BLaER1 (cell line): Measurements from ENCODE around the gene MRPS35.
A peak's percentile ranks its signal among the peaks of the same experiment; 100 is the strongest.

Source experiments
- H3K27ac ChIP-seq: shearing (Covaris generic); formaldehyde crosslinking; 2 replicates; pipeline ENCODE4 v1.8.1; 2022
- H3K27me3 ChIP-seq: shearing (Covaris generic); formaldehyde crosslinking; 2 replicates; pipeline ENCODE4 v1.8.1; 2022
- H3K36me3 ChIP-seq: shearing (Covaris generic); formaldehyde crosslinking; 2 replicates; pipeline ENCODE4 v1.8.1; 2022
- H3K4me1 ChIP-seq: shearing (Covaris generic); formaldehyde crosslinking; 2 replicates; pipeline ENCODE4 v1.8.1; 2022
- H3K4me2 ChIP-seq: shearing (Covaris generic); formaldehyde crosslinking; 2 replicates; pipeline ENCODE4 v1.8.1; 2022
- H3K4me3 ChIP-seq: shearing (Covaris generic); formaldehyde crosslinking; 2 replicates; pipeline ENCODE4 v1.8.1; 2022
- H3K9ac ChIP-seq: shearing (Covaris generic); formaldehyde crosslinking; 2 replicates; pipeline ENCODE4 v1.8.1; 2022
- H3K9me3 ChIP-seq: shearing (Covaris generic); formaldehyde crosslinking; 2 replicates; pipeline ENCODE4 v1.8.1; 2022
- H4K20me1 ChIP-seq: shearing (Covaris generic); formaldehyde crosslinking; 2 replicates; pipeline ENCODE4 v1.8.1; 2022
- Cebpa-rat ChIP-seq: shearing (Covaris generic); IDR thresholded peaks from 2 replicates; pipeline ENCODE4 v1.8.1; 2022

The MRPS35 gene

DNA sequence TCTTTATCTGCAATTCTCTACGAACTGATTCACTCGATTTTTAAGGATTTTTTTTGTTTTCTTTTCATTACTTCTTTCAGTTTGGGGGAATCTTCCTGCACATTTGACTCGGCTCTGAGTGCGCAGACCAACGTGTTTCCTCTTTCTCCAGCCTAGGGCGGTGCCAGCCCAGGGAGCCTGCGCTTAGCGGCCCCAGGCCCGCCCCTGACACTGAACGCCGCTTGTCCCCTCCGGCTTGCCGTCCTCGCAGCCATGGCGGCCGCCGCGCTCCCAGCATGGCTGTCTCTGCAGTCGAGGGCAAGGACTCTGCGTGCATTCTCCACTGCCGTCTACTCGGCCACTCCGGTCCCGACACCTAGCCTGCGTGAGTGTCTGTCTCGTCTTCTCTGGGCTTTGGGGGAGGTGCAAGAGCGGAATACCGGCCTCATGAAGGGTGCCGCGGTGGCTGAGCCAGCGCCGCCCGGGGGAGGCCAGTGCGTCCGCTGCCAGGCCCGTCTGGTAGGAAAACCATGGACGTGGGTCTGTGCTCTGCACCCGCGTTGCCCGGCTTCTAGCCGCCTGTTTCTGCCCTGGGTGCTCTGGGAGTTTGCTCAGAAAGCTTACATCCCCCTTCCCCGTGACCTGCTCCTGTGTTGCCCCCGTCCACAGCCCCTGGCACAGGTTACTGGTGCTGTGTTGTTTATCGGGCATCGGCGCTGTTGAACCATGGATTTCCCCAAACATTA, at the start of gene MRPS35:
TSS of gene MRPS35 (plus strand) at position 241 of the 725 bp plus-strand sequence. CDS start at position 253, 12 bp downstream.
- peak within 1 kb of the TSS; percentile 80 for H3K4me2 ChIP-seq
- H3K27me3 ChIP-seq = no peaks in the 10 kb centered on the region
- H3K9ac ChIP-seq = peak within 1 kb of the TSS; percentile 88
- H3K9me3 ChIP-seq = no peaks in the 10 kb centered on the region
- peaks cover 21% of the 10 kb centered on the region for H3K4me1 ChIP-seq
- H3K36me3 ChIP-seq = peaks cover 34% of the 10 kb centered on the region
- peak within 1 kb of the TSS; percentile 86 for H3K27ac ChIP-seq
- peak within 1 kb of the TSS; percentile 81 for H3K4me3 ChIP-seq
- no peak for TF ChIP-seq Cebpa-rat
- H4K20me1 ChIP-seq = peaks cover 41% of the 10 kb centered on the region

DNA sequence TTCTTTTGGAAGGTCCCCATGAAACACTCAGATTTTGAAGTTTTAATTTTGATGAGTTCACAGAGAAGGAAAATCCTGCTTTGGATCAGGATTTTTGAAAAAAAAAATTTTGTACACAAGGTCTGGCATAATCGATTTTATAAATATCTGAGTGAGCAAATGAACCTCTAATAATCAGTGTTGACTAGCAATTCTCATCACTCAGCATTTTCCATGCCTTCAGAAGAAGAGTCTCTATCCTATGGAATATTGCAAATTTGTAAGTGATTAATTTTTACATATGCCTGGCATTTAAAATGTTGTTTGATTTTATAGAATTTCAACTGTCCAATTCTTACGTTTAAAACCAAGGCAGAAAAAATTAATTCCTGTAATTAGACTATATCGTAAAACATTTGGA, 44.9 kb upstream of the MRPS35 start:
- H4K20me1 ChIP-seq = no peaks in the 10 kb centered on the region
- H3K9ac ChIP-seq = no peak overlapping the region
- no peak overlapping the region for H3K4me2 ChIP-seq
- no peak overlapping the region for H3K4me3 ChIP-seq
- H3K27me3 ChIP-seq = no peaks in the 10 kb centered on the region
- H3K9me3 ChIP-seq = no peaks in the 10 kb centered on the region
- H3K4me1 ChIP-seq = no peaks in the 10 kb centered on the region
- no peak for TF ChIP-seq Cebpa-rat
- H3K36me3 ChIP-seq = peaks cover 74% of the 10 kb centered on the region
- no peak overlapping the region for H3K27ac ChIP-seq

DNA sequence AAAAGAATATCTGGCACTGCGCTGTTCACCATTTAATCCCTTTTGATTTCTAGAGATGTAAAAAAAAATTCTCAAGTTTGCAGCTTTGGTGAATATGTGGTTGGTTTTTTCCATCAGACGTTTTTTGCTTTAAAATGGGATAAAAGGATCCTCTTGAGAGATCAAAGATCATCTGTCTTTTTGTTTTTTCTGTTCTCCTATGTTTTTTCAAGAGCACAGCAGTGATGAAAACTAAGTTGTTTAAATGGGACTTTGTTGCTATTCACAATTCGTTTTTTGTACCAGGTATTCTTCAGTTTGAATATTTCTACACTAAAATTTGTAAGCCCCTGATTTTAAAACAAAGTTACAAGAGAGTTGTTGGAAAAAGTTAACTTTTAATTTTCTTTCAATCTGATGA, 44.1 kb upstream of the MRPS35 start:
- no peak overlapping the region for H3K9ac ChIP-seq
- H3K27ac ChIP-seq = no peak overlapping the region

DNA sequence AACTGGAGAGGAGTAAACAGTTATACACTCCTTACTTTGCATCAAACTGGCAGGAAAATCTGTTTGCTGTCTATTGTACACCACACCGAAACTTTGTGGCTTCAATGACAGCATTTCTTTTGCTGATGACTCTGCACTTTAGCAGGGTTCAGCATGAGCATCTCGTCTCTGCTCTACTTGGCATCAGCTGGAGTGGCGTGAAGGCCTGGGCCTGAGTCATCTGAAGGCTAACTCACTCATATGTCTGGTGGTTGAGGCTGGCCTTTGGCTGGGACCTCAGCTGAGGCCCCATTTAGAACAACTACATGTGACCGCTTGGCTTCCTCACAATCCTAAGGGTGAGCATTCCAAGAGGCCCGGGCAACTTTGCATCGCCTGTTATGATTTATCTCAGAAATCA, 43.1 kb upstream of the MRPS35 start:
- Histone ChIP-seq H3K4me2 (no peak overlapping the region), H3K4me1 (peaks cover 3% of the 10 kb centered on the region), H3K27me3 (no peaks in the 10 kb centered on the region), H4K20me1 (no peaks in the 10 kb centered on the region), H3K36me3 (peaks cover 73% of the 10 kb centered on the region), H3K9me3 (no peaks in the 10 kb centered on the region), H3K27ac (no peak overlapping the region), H3K4me3 (no peak overlapping the region), H3K9ac (no peak overlapping the region)
- no peak for TF ChIP-seq Cebpa-rat

More for the DNA sequence above, 44.1 kb upstream of the MRPS35 start:
- Histone ChIP-seq H3K4me1 (no peaks in the 10 kb centered on the region), H3K27me3 (no peaks in the 10 kb centered on the region), H4K20me1 (no peaks in the 10 kb centered on the region), H3K4me2 (no peak overlapping the region), H3K9me3 (no peaks in the 10 kb centered on the region), H3K36me3 (peaks cover 72% of the 10 kb centered on the region), H3K4me3 (no peak overlapping the region)
- no peak for TF ChIP-seq Cebpa-rat

DNA sequence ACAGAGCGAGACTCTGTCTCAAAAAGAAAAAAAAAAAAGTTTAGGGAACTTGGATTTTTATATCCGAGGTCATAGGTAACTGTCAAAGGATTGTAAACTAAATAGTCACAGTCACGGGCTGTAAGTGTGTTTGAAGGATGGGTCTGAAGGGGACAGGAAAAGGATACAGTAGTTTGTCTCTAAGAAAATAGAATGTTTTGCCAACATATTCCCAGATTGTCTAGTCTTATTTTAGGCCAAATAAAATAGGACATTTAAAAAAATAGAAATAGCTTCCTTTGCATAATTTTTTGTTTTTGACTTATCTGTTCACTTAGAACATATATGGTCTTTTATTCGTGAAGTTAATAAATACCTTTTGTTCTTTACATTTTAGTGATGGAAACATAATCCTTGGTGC, 38.6 kb upstream of the MRPS35 start:
- Histone ChIP-seq H3K36me3 (peaks cover 59% of the 10 kb centered on the region), H4K20me1 (no peaks in the 10 kb centered on the region), H3K9me3 (no peaks in the 10 kb centered on the region), H3K27me3 (no peaks in the 10 kb centered on the region), H3K9ac (no peak overlapping the region), H3K27ac (no peak overlapping the region), H3K4me3 (no peak overlapping the region), H3K4me2 (no peak overlapping the region), H3K4me1 (peaks cover 15% of the 10 kb centered on the region)
- no peak for TF ChIP-seq Cebpa-rat

DNA sequence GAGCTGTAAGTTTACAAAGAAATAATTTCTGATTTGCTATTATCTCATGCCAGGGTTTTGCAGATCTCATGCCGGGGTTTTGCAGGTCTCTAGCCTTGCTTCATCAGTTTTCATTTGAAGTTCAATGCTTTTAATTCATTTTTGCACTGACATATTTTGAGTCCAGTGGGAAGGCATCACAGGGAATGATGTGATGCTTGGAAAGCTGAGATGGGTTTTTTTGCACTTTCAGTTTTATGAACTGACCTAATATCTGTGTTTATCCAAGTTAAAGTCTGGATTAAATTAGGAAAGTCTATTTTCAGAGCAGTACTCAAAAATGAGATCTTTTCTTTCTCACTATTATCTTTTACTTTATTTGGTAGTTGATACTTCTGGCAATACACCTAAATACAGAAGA, 38.0 kb upstream of the MRPS35 start:
- H3K9ac ChIP-seq = no peak overlapping the region
- no peak overlapping the region for H3K4me3 ChIP-seq
- peaks cover 15% of the 10 kb centered on the region for H3K4me1 ChIP-seq
- H3K9me3 ChIP-seq = no peaks in the 10 kb centered on the region
- no peaks in the 10 kb centered on the region for H4K20me1 ChIP-seq
- no peak for TF ChIP-seq Cebpa-rat
- peak overlapping the region; percentile 41; the same call in 1 of the 2 replicates for H3K4me2 ChIP-seq
- H3K27me3 ChIP-seq = no peaks in the 10 kb centered on the region
- H3K36me3 ChIP-seq = peaks cover 59% of the 10 kb centered on the region
- H3K27ac ChIP-seq = no peak overlapping the region

DNA sequence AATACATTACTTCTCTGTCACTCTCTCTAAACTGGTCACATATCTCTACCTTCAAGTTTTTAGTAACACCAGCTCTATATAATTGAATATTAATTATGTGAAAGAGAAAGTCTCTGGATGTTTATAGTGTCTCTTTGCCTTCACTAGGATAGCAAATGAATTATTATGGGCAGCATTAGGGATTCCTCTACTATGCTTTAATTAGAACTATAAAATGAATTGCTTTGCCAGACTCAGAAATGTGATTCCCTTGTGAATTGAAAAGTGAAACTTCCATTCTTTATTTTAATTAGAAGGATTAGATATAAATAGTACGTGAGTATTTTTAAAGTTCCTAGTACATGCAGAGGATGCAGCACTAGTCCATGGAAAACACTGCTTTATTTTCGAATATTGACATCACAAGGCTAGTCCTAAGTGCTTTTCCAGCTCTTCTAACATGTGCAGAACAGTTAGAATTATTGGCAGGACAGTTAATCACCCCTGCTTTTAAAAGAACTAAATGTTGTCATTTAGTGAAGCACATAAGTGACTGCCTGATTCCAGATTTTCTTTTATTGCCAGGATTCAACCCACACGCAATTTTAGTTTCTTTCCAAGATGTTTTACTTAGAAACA, 37.4 kb upstream of the MRPS35 start:
- H3K36me3 ChIP-seq = peaks cover 59% of the 10 kb centered on the region
- no peaks in the 10 kb centered on the region for H4K20me1 ChIP-seq
- H3K27ac ChIP-seq = no peak overlapping the region
- peak overlapping the region; percentile 41 for H3K4me2 ChIP-seq
- no peak overlapping the region for H3K4me3 ChIP-seq
- no peak overlapping the region for H3K9ac ChIP-seq
- no peaks in the 10 kb centered on the region for H3K9me3 ChIP-seq
- peaks cover 15% of the 10 kb centered on the region for H3K4me1 ChIP-seq
- no peaks in the 10 kb centered on the region for H3K27me3 ChIP-seq
- no peak for TF ChIP-seq Cebpa-rat

DNA sequence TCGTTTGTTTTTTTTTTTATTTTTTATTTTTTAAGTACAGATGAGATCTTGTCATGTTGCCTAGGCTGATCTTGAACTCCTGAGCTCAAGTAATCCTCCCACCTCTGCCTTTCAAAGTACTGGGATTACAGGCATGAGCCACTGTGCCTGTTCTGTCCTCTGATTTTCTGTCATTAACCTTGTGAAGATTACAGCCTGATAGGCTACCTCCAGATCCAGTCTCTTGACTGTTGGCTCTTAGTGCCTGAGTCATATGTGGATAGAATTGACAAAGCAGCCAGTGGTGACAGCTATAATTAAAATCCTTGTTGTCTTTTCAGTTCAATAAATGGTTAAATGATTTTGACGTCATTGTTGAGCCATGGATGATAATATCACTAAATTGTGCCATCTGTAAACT, 35.6 kb upstream of the MRPS35 start:
- H3K4me1 ChIP-seq = peaks cover 15% of the 10 kb centered on the region
- H3K27ac ChIP-seq = no peak overlapping the region
- no peaks in the 10 kb centered on the region for H4K20me1 ChIP-seq
- TF ChIP-seq Cebpa-rat = no peak
- H3K4me2 ChIP-seq = no peak overlapping the region
- H3K36me3 ChIP-seq = peaks cover 71% of the 10 kb centered on the region
- no peak overlapping the region for H3K4me3 ChIP-seq
- H3K9me3 ChIP-seq = no peaks in the 10 kb centered on the region
- H3K27me3 ChIP-seq = no peaks in the 10 kb centered on the region
- H3K9ac ChIP-seq = no peak overlapping the region

DNA sequence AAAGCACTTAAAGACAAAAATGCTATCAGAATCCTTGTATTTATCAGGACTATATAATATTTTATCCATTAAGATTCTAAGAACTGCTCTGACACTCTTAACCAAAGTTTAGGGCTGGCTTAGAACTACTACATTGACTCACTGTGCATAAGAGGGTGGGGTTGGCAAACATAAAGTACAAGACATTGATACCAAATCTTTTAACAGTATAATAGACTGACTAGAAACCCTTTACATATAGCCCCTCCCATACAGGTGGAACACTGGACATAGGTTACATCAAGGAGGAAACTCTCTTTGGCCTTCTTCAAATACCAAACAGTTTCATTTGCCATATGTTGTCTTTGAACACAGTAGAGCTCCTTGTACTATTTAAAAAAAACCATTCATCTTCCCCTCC, 30.0 kb upstream of the MRPS35 start:
- TF ChIP-seq Cebpa-rat = no peak
- H3K4me1 ChIP-seq = no peaks in the 10 kb centered on the region

DNA sequence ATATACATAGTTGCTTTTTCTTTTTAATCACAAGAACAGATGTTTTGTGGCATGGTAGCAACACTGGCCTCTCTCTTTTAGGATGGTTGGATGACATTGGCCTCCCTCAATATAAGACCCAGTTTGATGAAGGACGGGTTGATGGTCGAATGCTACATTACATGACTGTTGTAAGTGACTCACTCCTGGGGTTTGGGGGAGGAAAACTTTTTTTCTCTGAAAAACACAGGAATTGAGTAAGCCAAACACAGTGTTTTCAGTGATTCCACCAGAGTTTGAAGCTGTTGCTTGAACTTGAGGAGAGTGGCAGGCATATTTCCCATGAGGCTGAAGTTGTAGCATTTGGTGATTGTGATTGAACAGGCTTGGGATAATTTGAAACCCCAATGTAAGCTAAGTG, 28.1 kb upstream of the MRPS35 start:
- Histone ChIP-seq H3K36me3 (peaks cover 93% of the 10 kb centered on the region), H3K9me3 (no peaks in the 10 kb centered on the region), H3K27me3 (no peaks in the 10 kb centered on the region), H3K9ac (no peak overlapping the region), H3K4me1 (no peaks in the 10 kb centered on the region), H4K20me1 (no peaks in the 10 kb centered on the region), H3K27ac (no peak overlapping the region), H3K4me3 (no peak overlapping the region), H3K4me2 (no peak overlapping the region)
- no peak for TF ChIP-seq Cebpa-rat

More for the DNA sequence above, 30.0 kb upstream of the MRPS35 start:
- Histone ChIP-seq H3K9ac (no peak overlapping the region), H3K36me3 (peaks cover 94% of the 10 kb centered on the region), H3K4me3 (no peak overlapping the region), H3K4me2 (no peak overlapping the region), H3K27me3 (no peaks in the 10 kb centered on the region), H3K9me3 (no peaks in the 10 kb centered on the region), H3K27ac (no peak overlapping the region), H4K20me1 (no peaks in the 10 kb centered on the region)
